Activated CD4-positive, alpha-beta T cell treated with anti-CD3 and anti-CD28 coated beads, Interleukin-2, Interleukin-4, amounts not matched to agents 100 ng/mL and 50 ng/mL, durations not matched to agents 16 hours and 8 hours (primary cell): Measurements from ENCODE around the gene FMNL3.
A peak's percentile ranks its signal among the peaks of the same experiment; 100 is the strongest.

Experiments
- DNase-seq: peaks from one replicate; pipeline ENCODE4 v3.0.0-alpha.2; 2020; ENCODE audit warnings: low spot score

The FMNL3 gene

DNA sequence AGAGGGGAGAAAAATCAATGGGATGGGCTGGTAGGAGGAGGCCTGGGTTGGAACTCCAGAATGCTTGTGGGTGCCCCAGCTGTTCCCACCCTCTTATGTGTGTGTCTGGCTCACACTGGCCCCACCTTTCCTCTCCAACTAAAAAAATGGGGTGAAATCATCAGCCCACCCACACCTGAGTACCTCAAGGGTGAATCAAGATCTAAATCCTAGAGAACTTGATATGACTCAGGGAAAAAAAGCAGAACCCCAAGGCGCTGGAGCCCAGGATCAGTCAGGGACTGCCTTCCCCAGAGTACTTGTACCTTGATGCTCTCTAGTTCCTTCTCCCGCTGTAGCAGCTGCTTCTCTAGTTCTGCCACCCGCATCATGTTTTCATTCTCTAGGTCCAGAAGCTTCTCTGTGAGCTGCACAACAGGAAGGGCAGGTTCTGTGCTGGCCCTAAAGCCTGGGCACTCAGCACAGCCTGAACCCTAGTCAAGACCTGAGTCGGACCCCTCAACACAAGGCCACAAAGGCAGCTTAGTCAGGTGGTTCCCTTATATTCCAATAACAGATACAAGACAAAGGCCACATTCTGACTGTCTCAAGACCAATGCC lies 54.2 kb downstream of the FMNL3 start:
- DNase-seq: no peak

GRCh38 chr12:49651855-49652254 lies 55.4 kb downstream of the FMNL3 start:
- DNase-seq: no peak

DNA sequence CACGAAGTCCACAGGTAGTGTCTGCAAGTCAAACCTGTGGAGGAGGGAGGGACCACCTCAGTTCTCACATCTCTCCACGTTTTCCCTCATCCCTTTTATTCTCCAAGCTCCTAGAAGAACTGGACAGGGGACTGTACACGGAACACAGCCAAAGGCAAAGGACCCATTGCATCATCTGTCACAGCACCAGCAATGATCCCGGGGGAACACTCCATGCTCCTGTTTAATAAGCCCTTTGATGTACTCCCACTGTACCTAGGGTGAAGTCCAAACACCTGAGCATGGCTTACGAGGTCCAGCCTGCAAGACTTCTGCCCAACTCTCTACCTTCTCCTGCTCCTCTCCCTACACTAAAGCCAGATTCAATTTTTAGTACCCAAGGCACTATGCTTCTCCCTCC lies 57.3 kb downstream of the FMNL3 start:
- no peak for DNase-seq

GRCh38 chr12:49649445-49649844 lies 57.8 kb downstream of the FMNL3 start:
- DNase-seq: no peak

- DNase-seq: no peak
Observed at GRCh38 chr12:49648712-49649003, 58.5 kb downstream of the FMNL3 start.

- DNase-seq: no peak
Observed at GRCh38 chr12:49647827-49648711, 59.1 kb downstream of the FMNL3 start.

GRCh38 chr12:49646871-49647654 lies 60.1 kb downstream of the FMNL3 start:
- DNase-seq: no peak

DNA sequence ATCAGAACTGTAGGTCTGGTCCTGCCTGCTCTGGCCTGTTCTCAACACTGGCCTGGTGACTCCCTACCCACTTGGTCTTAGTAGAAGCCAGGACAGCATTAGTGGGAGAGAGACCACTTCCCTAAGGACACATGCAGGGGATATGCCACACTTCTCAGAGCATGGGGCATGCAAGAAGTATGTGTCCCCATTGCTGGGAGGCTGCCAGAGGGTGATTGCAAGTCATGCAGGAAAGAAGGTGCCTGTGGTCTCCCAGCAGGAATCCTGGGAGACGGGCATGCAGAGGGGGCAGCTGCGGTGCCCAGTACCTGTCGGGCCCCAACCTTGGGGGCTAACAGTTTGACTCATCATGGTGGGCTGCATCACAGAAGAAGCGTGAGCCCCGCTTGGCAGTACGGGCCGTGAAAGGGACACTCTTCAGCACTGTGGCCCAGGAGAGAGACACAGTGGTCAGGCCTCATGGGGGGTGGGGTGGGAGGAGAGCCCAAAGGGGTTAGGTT lies 60.8 kb downstream of the FMNL3 start:
- no peak for DNase-seq

GRCh38 chr12:49645146-49646039 lies 61.8 kb downstream of the FMNL3 start:
- no peak for DNase-seq

- peak; percentile 80 for DNase-seq
Observed at GRCh38 chr12:49644620-49644994, 62.6 kb downstream of the FMNL3 start.

- no peak for DNase-seq
Observed at GRCh38 chr12:49643961-49644619, 63.1 kb downstream of the FMNL3 start.

DNA sequence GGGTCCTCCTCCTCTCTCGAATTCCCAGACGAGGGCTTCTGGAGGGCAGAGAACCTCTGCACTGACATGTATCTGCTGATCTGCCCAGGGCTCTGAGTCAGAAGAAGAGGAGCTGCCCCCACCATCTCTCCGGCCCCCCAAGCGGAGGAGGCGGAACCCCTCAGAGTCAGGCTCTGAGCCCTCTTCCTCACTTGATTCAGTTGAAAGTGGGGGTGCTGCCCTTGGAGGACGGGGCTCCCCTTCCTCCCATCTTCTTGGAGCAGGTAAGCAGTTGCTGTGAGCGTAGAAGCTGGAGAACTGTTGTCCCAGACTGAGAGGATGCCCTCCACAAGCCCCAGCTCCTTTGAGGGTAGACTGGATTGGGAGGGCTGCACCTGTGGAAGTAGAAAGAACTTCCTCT lies 64.1 kb downstream of the FMNL3 start:
- no peak for DNase-seq

- no peak for DNase-seq
Observed at GRCh38 chr12:49642370-49642802, 64.8 kb downstream of the FMNL3 start.

DNA sequence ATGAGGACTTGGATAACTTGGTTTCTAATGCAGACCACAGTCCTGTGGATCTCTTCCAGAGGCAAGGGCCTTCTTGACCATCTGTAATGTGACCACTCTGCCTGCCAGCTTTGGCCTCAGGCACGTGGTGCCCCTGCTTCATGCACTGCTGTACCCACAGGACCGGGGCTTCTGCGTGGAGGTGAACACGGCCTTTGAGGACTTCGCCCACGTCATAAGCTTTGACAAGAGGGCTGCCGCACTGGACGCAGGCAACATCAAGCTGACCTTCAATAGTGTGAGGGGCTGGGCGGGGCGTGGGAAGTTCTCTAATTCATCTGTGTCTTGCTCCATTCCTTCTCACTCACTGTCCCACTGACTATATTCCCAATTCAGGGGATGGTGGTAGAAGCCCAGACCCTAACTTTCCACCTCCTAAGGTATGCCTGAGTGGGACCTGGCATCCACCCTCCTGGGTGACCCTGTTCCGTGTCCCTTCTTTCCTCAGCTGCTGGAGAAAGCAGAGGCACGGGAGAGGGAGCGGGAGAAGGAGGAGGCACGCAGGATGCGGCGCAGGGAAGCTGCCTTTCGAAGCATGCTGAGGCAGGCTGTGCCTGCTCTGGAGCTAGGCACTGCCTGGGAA lies 65.3 kb downstream of the FMNL3 start:
- no peak for DNase-seq

- DNase-seq: peak; percentile 67
Observed at GRCh38 chr12:49636979-49637755, 70.0 kb downstream of the FMNL3 start.

GRCh38 chr12:49636574-49636973 lies 70.6 kb downstream of the FMNL3 start:
- no peak for DNase-seq

DNA sequence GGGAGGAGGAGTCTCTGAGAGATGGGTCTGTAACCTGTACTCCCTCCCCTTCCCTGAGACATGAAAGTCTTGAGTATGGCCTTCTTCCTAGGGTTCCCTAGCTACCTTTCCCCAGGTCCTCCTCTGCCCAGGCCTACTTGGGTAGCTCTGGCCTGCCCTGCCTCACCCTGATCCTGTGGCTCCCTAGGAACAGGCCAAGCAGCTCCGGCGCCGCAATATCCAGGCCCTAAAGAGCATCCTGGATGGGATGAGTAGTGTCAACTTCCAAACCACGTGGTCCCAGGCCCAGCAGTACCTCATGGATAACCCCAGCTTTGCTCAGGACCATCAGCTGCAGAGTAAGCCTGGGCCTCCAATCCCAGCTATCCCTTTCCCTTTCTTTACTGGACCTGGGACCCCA lies 71.5 kb downstream of the FMNL3 start:
- no peak for DNase-seq

GRCh38 chr12:49635036-49635435 lies 72.2 kb downstream of the FMNL3 start:
- no peak for DNase-seq

DNA sequence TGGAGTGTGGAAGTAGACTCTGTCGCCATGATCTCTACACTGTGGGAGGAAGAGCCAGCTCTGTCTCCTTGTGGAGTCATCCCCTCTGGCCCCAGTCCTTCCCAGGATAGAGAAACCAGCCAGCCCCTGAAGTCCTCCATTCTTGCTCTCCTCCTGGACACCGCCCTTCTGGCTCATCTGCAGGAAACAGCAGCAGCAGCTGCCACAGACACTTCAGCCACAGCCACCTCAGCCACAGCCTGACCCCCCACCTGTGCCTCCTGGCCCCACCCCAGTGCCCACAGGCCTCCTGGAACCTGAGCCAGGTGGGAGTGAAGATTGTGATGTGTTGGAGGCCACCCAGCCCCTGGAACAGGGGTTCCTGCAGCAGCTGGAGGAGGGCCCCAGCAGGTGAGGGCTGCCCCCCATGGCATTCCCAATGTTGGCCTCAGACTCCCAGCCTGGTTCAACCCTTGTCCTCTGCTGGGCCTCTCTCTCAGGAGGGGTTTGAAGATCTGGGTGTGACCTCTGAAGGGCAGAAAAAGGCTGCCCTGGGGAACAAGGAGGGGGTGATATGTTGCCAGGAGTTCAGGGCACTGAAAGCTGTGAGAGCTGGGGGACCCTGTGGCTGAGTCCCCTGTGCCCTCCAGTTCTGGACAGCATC lies 73.4 kb downstream of the FMNL3 start:
- no peak for DNase-seq
